ENCODE measurements around the gene SOBP.

The SOBP gene

DNA sequence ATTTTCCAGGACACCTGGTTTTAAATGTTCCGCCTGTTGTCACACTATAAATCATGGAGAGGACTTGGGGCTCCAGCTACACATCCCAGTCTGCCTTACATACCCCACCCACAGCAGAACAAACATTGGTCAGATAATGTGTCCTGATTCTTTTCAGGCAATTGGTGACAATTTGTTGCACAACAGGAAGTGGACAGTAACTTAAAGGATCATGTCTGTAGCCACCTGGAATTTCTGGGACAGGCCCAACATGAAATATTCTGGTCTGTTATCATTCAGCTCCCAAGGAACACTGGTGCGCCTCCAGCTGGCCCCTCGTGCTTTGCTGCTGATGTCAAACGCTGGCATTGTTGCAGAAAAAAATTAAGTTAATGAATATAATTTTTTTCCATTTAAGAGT lies 117.2 kb downstream of the SOBP start:
- no peak overlapping the region for H3K4me3 ChIP-seq (replicated peaks; ENCODE audit: low read depth, low read length)
- TF ChIP-seq, protein P1, sequence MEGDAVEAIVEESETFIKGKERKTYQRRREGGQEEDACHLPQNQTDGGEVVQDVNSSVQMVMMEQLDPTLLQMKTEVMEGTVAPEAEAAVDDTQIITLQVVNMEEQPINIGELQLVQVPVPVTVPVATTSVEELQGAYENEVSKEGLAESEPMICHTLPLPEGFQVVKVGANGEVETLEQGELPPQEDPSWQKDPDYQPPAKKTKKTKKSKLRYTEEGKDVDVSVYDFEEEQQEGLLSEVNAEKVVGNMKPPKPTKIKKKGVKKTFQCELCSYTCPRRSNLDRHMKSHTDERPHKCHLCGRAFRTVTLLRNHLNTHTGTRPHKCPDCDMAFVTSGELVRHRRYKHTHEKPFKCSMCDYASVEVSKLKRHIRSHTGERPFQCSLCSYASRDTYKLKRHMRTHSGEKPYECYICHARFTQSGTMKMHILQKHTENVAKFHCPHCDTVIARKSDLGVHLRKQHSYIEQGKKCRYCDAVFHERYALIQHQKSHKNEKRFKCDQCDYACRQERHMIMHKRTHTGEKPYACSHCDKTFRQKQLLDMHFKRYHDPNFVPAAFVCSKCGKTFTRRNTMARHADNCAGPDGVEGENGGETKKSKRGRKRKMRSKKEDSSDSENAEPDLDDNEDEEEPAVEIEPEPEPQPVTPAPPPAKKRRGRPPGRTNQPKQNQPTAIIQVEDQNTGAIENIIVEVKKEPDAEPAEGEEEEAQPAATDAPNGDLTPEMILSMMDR (IDR thresholded peaks at IDR 0.05; ENCODE audit: low read depth, low read length, missing control alignments): no peak
- DNase-seq (ENCODE audit: extremely low read depth, low read depth): no peak

DNA sequence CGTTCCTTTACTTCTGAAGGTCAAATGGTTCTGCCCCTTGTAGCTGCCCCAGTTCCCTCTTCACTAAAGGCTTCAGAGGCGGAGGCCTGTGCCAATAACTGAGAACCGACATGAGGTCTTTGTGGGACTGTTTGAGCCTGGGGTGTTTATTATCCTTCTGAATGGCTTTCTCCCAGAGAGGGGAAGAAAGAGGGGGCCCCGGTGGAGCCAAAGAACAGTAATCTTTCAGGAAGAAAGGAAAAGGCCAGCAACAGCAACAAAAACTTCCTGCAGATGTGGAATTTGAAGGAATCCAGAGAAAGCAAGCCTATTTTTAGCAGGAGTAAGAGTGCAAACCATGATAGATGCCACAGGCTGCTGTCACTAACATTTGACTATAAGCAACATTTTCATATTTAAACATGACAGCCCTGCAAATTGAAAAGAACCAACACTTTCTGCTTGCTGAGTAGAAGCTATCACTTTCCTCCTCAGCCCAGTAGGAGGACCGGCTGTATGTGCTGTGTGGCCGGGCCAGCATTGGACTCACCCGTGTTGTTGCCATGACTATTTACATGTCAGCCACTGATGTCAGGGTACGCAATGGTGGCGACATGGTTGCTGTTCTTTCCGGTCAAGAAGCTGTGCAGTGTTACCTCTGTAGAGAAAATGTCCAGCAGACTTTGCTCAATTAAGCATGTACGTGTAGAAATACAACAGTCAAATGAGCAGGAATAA lies 121.3 kb downstream of the SOBP start:
- no peak for DNase-seq (ENCODE audit: extremely low read depth, low read depth)
- TF ChIP-seq, protein P1 (IDR thresholded peaks at IDR 0.05; ENCODE audit: low read depth, low read length, missing control alignments): no peak
- H3K4me3 ChIP-seq (replicated peaks; ENCODE audit: low read depth, low read length): no peak overlapping the region

DNA sequence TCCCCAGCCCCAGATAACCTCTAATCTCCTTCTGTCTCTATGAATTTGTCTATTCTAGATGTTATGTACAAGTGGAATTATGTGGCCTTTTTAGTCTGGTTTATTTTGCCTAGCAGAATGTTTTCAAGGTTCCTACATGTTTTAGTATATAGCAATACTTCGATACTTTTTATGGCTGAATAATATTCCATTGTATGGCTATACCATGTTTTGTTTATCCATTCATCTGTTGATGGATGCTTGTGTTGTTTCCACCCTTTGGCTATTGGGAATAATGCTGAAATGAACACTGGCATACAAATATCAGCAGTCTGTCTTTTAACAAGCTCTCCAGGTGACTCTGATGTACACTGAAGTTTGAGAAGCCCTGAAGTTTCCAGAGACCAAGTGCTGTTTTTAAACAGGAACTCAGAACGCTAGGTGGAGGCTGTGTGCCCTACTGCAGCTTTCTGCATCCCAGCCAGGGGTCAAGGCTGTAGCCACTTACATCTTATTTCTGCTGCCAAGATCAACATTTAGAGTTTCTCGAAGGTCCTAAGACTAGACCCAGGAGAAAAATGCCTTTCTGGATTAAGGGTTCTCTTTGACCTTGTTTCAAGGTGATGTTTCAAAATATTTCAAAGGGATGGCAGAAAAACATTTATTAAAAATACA lies 123.0 kb downstream of the SOBP start:
- TF ChIP-seq, protein P1 (IDR thresholded peaks at IDR 0.05; ENCODE audit: low read depth, low read length, missing control alignments): no peak
- no peak overlapping the region for H3K4me3 ChIP-seq (replicated peaks; ENCODE audit: low read depth, low read length)
- no peak for DNase-seq (ENCODE audit: extremely low read depth, low read depth)

DNA sequence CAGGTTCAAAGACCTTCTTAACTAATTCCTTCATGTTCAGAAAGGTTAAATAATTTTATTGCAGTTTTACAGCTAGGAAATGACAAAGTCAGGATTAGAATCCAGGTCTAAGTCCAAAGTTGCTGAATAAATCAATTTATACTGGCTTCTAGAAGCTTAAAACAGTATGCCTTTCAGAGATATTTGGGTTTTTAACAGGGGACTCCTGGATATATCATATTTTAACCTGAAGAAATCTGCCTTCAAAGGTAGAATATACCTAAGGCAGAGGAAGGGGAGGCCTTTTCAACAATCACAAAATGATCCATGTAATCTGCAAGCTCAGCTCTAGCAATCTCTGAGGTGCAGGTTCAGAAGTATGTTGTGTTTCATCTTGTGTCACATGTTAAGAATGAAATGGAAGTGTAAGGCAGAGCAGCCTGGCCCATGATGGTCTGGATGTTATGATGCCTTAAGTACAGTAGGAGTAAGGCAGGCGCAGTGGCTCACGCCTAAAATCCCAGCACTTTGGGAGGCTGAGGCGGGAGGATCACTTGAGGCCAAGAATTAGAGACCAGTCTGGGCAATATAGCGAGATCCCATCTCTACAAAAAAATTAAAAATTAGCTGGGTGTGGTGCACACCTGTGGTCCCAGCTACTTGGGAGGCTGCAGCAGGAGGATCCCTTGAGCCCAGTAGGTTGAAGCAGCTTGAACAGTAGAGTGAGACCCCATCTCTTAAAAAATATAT lies 123.9 kb downstream of the SOBP start:
- H3K4me3 ChIP-seq (replicated peaks; ENCODE audit: low read depth, low read length): no peak overlapping the region
- TF ChIP-seq, protein P1 (IDR thresholded peaks at IDR 0.05; ENCODE audit: low read depth, low read length, missing control alignments): no peak
- no peak for DNase-seq (ENCODE audit: extremely low read depth, low read depth)

DNA sequence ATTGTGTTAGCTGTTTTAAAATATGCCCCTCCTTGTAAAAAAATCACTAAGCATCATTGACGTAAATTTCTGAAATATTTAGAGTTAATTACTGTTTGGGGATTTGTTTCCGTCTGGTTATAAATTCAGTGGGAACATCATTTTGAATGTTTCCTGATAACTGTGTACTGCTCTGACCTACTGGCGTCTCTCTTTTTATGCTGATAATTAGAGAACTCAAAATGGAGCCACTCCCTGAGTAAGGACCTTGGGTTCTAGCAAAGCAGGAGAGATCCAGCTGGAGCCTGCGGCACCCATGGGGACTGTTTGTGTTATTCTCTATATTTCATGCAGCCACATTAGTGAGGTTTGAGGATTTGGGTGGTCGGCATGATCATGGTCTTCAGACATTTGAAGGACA lies 124.9 kb downstream of the SOBP start:
- no peak overlapping the region for H3K4me3 ChIP-seq (replicated peaks; ENCODE audit: low read depth, low read length)
- TF ChIP-seq, protein P1 (IDR thresholded peaks at IDR 0.05; ENCODE audit: low read depth, low read length, missing control alignments): no peak
- no peak for DNase-seq (ENCODE audit: extremely low read depth, low read depth)

DNA sequence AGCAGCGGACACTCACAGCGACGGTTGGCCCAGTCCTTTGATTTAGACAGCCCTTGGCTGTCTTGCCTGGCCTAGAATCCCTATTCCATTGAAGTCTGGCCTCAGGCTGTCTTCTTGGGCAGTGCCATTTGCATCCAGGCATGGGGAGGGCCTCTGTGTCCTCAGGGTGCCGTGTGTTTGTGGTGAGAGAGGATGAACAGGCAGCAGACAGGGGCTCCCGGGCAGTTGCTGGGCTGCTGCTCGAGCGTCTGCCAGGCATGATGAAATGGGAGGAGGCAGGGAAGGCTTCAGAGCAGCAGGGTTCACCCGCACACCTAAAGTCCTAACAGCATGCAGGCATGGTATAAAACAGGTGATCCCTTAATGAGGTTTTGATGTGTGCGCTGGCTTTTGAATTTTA lies 126.9 kb downstream of the SOBP start:
- H3K4me3 ChIP-seq (replicated peaks; ENCODE audit: low read depth, low read length): no peak overlapping the region
- TF ChIP-seq, protein P1 (IDR thresholded peaks at IDR 0.05; ENCODE audit: low read depth, low read length, missing control alignments): no peak
- DNase-seq (ENCODE audit: extremely low read depth, low read depth): no peak
